ENCODE data around the gene SUCNR1. TPM values are rescaled to one million over a fixed set of nuclear protein-coding genes. Genes with fewer than 3 reads are reported as not detected.

SUCNR1 gene
- total RNA-seq, 1 experiment from 2014 or later, result not detected

DNA sequence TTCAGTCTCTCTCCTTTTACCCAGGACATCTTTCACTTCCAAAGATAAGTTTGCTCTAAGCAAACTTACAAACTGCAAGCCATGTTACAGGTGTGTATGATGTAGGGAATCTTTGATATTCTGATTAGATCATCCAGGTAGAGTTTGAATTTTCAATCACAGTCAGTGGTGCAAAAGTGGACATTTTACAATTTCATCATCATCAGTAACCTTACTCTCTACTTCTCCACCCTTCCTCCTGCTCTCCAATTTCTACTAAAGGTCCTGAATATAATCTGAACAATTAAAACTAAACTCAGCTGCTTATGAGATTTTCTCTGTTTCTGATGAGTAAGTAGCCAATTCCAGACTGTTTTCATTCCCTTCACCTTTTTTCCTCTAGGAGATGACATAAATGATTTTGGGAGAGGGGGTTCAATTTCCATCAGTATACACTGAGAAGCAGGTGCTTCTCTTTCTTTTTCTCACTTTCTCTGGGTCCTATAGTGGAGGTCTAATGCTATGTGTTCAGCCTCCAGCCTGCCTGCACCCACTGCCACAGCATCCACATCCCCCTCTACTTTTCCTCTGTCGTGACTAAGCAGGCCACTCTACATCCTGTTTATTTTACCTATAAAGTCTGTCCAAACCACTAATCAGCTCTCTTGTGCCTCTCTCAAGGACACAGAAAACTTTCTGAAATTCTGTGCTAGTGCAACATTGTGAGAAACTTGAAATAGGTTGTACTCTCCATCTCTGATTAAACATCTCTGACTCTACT lies 27.6 kb downstream of the SUCNR1 start (continued):
- TF ChIP-seq AFF4 (CRISPR knock-in tag; IDR thresholded peaks at IDR 0.05; ENCODE audit: borderline replicate concordance), result no peak
- TF ChIP-seq, protein P1, sequence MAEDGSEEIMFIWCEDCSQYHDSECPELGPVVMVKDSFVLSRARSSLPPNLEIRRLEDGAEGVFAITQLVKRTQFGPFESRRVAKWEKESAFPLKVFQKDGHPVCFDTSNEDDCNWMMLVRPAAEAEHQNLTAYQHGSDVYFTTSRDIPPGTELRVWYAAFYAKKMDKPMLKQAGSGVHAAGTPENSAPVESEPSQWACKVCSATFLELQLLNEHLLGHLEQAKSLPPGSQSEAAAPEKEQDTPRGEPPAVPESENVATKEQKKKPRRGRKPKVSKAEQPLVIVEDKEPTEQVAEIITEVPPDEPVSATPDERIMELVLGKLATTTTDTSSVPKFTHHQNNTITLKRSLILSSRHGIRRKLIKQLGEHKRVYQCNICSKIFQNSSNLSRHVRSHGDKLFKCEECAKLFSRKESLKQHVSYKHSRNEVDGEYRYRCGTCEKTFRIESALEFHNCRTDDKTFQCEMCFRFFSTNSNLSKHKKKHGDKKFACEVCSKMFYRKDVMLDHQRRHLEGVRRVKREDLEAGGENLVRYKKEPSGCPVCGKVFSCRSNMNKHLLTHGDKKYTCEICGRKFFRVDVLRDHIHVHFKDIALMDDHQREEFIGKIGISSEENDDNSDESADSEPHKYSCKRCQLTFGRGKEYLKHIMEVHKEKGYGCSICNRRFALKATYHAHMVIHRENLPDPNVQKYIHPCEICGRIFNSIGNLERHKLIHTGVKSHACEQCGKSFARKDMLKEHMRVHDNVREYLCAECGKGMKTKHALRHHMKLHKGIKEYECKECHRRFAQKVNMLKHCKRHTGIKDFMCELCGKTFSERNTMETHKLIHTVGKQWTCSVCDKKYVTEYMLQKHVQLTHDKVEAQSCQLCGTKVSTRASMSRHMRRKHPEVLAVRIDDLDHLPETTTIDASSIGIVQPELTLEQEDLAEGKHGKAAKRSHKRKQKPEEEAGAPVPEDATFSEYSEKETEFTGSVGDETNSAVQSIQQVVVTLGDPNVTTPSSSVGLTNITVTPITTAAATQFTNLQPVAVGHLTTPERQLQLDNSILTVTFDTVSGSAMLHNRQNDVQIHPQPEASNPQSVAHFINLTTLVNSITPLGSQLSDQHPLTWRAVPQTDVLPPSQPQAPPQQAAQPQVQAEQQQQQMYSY (CRISPR knock-in tag; IDR thresholded peaks at IDR 0.05), result no peak

GRCh38 chr3:151901644-151902285 lies 28.3 kb downstream of the SUCNR1 start:
- H3K27me3 Mint-ChIP-seq (ENCODE audit: low read depth), result no peaks in the 10 kb centered on the region
- POLR2A ChIA-PET, result no interaction called here
- no peak overlapping the region for H3K4me3 Mint-ChIP-seq
- no peak overlapping the region for H3K27ac Mint-ChIP-seq
- H3K9me3 Mint-ChIP-seq, result no peaks in the 10 kb centered on the region
- CTCF ChIA-PET, result no interaction called here
- DNase-seq (ENCODE audit: low spot score) (no peak), ATAC-seq (no peak)
- H3K36me3 Mint-ChIP-seq, result no peaks in the 10 kb centered on the region
- H3K4me1 Mint-ChIP-seq, result peaks cover 24% of the 10 kb centered on the region
- TF ChIP-seq MXD4 (CRISPR knock-in tag; IDR thresholded peaks at IDR 0.05; ENCODE audit: borderline replicate concordance) (no peak), EMX1 (CRISPR knock-in tag; IDR thresholded peaks at IDR 0.05) (no peak), NR1H2 (CRISPR knock-in tag; IDR thresholded peaks at IDR 0.05) (no peak), E2F1 (CRISPR knock-in tag; IDR thresholded peaks at IDR 0.05) (no peak), NFATC4 (CRISPR knock-in tag; IDR thresholded peaks at IDR 0.05) (no peak), PREB (CRISPR knock-in tag; IDR thresholded peaks at IDR 0.05; ENCODE audit: borderline replicate concordance) (no peak), NFE2L1 (CRISPR knock-in tag; IDR thresholded peaks at IDR 0.05) (no peak), ZNF138 (CRISPR knock-in tag; conservative IDR thresholded peaks at IDR 0.05) (no peak), ZNF317 (CRISPR knock-in tag; IDR thresholded peaks at IDR 0.05; ENCODE audit: borderline replicate concordance, low read depth) (no peak), NR2C2 (CRISPR knock-in tag; IDR thresholded peaks at IDR 0.05) (no peak)
- TF ChIP-seq, protein P2, sequence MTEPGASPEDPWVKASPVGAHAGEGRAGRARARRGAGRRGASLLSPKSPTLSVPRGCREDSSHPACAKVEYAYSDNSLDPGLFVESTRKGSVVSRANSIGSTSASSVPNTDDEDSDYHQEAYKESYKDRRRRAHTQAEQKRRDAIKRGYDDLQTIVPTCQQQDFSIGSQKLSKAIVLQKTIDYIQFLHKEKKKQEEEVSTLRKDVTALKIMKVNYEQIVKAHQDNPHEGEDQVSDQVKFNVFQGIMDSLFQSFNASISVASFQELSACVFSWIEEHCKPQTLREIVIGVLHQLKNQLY (CRISPR knock-in tag; IDR thresholded peaks at IDR 0.05), result no peak
- TF ChIP-seq, protein P3, sequence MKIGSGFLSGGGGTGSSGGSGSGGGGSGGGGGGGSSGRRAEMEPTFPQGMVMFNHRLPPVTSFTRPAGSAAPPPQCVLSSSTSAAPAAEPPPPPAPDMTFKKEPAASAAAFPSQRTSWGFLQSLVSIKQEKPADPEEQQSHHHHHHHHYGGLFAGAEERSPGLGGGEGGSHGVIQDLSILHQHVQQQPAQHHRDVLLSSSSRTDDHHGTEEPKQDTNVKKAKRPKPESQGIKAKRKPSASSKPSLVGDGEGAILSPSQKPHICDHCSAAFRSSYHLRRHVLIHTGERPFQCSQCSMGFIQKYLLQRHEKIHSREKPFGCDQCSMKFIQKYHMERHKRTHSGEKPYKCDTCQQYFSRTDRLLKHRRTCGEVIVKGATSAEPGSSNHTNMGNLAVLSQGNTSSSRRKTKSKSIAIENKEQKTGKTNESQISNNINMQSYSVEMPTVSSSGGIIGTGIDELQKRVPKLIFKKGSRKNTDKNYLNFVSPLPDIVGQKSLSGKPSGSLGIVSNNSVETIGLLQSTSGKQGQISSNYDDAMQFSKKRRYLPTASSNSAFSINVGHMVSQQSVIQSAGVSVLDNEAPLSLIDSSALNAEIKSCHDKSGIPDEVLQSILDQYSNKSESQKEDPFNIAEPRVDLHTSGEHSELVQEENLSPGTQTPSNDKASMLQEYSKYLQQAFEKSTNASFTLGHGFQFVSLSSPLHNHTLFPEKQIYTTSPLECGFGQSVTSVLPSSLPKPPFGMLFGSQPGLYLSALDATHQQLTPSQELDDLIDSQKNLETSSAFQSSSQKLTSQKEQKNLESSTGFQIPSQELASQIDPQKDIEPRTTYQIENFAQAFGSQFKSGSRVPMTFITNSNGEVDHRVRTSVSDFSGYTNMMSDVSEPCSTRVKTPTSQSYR (CRISPR knock-in tag; IDR thresholded peaks at IDR 0.05), result no peak
- TF ChIP-seq, protein P4, sequence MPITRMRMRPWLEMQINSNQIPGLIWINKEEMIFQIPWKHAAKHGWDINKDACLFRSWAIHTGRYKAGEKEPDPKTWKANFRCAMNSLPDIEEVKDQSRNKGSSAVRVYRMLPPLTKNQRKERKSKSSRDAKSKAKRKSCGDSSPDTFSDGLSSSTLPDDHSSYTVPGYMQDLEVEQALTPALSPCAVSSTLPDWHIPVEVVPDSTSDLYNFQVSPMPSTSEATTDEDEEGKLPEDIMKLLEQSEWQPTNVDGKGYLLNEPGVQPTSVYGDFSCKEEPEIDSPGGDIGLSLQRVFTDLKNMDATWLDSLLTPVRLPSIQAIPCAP (CRISPR knock-in tag; IDR thresholded peaks at IDR 0.05), result no peak
- TF ChIP-seq, protein P5, sequence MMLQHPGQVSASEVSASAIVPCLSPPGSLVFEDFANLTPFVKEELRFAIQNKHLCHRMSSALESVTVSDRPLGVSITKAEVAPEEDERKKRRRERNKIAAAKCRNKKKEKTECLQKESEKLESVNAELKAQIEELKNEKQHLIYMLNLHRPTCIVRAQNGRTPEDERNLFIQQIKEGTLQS (CRISPR knock-in tag; conservative IDR thresholded peaks at IDR 0.05), result no peak
